Nephron (organoid): ENCODE results near the gene SUPT3H.
A peak's percentile ranks its signal among the peaks of the same experiment; 100 is the strongest.

Experiments used
- H3K27ac Mint-ChIP-seq, 3 experiments: 2 replicates each; pipeline ENCODE4 v1.8.0; 2020; ENCODE audit warnings: mixed read lengths in 3 of 3, mild to moderate bottlenecking in 2 of 3, moderate library complexity in 1 of 3
- H3K27me3 Mint-ChIP-seq: 2 replicates; pipeline ENCODE4 v1.8.0; 2021; ENCODE audit warnings: low read depth, mild to moderate bottlenecking, moderate library complexity, mixed read lengths
- H3K36me3 Mint-ChIP-seq: 2 replicates; pipeline ENCODE4 v1.8.0; 2020; ENCODE audit warnings: low read depth, mixed read lengths
- H3K4me1 Mint-ChIP-seq: 2 replicates; pipeline ENCODE4 v1.8.0; 2020; ENCODE audit warnings: mixed read lengths
- H3K4me3 Mint-ChIP-seq, 3 experiments: 2 replicates each; pipeline ENCODE4 v1.8.0; 2020; ENCODE audit warnings: mild to moderate bottlenecking in 3 of 3, mixed read lengths in 3 of 3, moderate library complexity in 2 of 3
- H3K9me3 Mint-ChIP-seq: 2 replicates; pipeline ENCODE4 v1.8.0; 2020; ENCODE audit warnings: mixed read lengths
- CTCF ChIP-seq, 3 experiments: fragments of 200-600 bp; sonication (generic); IDR thresholded peaks; one replicate each; pipeline ENCODE4 v1.5.0; 2021; ENCODE audit warnings: antibody characterized with exemption in 3 of 3; ENCODE audit not compliant: unreplicated experiment in 3 of 3

SUPT3H gene

GRCh38 chr6:44933108-44933507 lies 444.6 kb downstream of the SUPT3H start:
- no peak overlapping the region for H3K4me3 Mint-ChIP-seq
- no peaks in the 10 kb centered on the region for H3K9me3 Mint-ChIP-seq
- no peak for TF ChIP-seq CTCF (IDR thresholded peaks at IDR 0.05; ENCODE audit: unreplicated experiment in 3 of 3)
- no peak overlapping the region for H3K27ac Mint-ChIP-seq
- H3K36me3 Mint-ChIP-seq, result peaks cover 3% of the 10 kb centered on the region
- no peaks in the 10 kb centered on the region for H3K27me3 Mint-ChIP-seq
- no peaks in the 10 kb centered on the region for H3K4me1 Mint-ChIP-seq

GRCh38 chr6:44932651-44933091 lies 445.1 kb downstream of the SUPT3H start:
- Mint-ChIP-seq H3K4me3 (no peak overlapping the region), H3K27me3 (no peaks in the 10 kb centered on the region), H3K36me3 (peaks cover 5% of the 10 kb centered on the region), H3K4me1 (no peaks in the 10 kb centered on the region), H3K9me3 (no peaks in the 10 kb centered on the region), H3K27ac (peak overlapping the region in 1 of 3 experiments; percentile 1)
- no peak for TF ChIP-seq CTCF (IDR thresholded peaks at IDR 0.05; ENCODE audit: unreplicated experiment in 3 of 3)

- Mint-ChIP-seq H3K9me3 (no peaks in the 10 kb centered on the region), H3K4me1 (no peaks in the 10 kb centered on the region), H3K27me3 (no peaks in the 10 kb centered on the region), H3K4me3 (no peak overlapping the region), H3K36me3 (peaks cover 5% of the 10 kb centered on the region), H3K27ac (no peak overlapping the region)
- no peak for TF ChIP-seq CTCF (IDR thresholded peaks at IDR 0.05; ENCODE audit: unreplicated experiment in 3 of 3)
These were observed 446.3 kb downstream of the SUPT3H start for GRCh38 chr6:44931385-44931784.

- Mint-ChIP-seq H3K4me1 (no peaks in the 10 kb centered on the region), H3K27me3 (no peaks in the 10 kb centered on the region), H3K9me3 (no peaks in the 10 kb centered on the region), H3K27ac (no peak overlapping the region), H3K36me3 (peaks cover 5% of the 10 kb centered on the region), H3K4me3 (no peak overlapping the region)
- no peak for TF ChIP-seq CTCF (IDR thresholded peaks at IDR 0.05; ENCODE audit: unreplicated experiment in 3 of 3)
These were observed 451.2 kb downstream of the SUPT3H start for GRCh38 chr6:44926556-44926955.

- no peak for TF ChIP-seq CTCF (IDR thresholded peaks at IDR 0.05; ENCODE audit: unreplicated experiment in 3 of 3)
- H3K36me3 Mint-ChIP-seq, result peaks cover 5% of the 10 kb centered on the region
- no peak overlapping the region for H3K4me3 Mint-ChIP-seq
- H3K27me3 Mint-ChIP-seq, result no peaks in the 10 kb centered on the region
- H3K27ac Mint-ChIP-seq, result no peak overlapping the region
- H3K9me3 Mint-ChIP-seq, result no peaks in the 10 kb centered on the region
- no peaks in the 10 kb centered on the region for H3K4me1 Mint-ChIP-seq
These were observed 452.5 kb downstream of the SUPT3H start for GRCh38 chr6:44925100-44925739.

GRCh38 chr6:44923444-44923843 lies 454.3 kb downstream of the SUPT3H start:
- Mint-ChIP-seq H3K36me3 (peaks cover 5% of the 10 kb centered on the region), H3K9me3 (no peaks in the 10 kb centered on the region), H3K27ac (no peak overlapping the region), H3K4me1 (peaks cover 8% of the 10 kb centered on the region), H3K4me3 (no peak overlapping the region), H3K27me3 (no peaks in the 10 kb centered on the region)
- TF ChIP-seq CTCF (IDR thresholded peaks at IDR 0.05; ENCODE audit: unreplicated experiment in 3 of 3), result no peak
